ENCODE data around the gene ERBB4.

DNA sequence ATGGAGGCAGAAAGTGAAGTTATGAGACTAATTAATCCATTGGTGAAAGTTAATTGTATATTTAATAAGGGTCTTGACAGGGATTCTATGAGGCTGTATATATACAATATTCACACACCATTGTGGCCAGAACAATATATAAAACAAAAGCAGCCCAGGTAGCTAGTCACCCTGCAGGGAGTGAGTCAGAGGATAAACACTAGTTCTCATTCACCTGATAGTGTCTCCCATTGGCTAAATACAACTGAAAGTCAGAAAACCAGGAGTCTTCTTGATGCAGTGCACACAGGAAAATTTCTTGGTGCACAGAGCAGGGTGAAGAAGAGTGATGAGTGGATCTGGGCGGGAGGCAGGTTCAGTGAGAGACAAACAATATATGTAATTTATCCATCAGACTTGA lies 465.2 kb downstream of the ERBB4 start:
- TF ChIP-seq, protein P1, sequence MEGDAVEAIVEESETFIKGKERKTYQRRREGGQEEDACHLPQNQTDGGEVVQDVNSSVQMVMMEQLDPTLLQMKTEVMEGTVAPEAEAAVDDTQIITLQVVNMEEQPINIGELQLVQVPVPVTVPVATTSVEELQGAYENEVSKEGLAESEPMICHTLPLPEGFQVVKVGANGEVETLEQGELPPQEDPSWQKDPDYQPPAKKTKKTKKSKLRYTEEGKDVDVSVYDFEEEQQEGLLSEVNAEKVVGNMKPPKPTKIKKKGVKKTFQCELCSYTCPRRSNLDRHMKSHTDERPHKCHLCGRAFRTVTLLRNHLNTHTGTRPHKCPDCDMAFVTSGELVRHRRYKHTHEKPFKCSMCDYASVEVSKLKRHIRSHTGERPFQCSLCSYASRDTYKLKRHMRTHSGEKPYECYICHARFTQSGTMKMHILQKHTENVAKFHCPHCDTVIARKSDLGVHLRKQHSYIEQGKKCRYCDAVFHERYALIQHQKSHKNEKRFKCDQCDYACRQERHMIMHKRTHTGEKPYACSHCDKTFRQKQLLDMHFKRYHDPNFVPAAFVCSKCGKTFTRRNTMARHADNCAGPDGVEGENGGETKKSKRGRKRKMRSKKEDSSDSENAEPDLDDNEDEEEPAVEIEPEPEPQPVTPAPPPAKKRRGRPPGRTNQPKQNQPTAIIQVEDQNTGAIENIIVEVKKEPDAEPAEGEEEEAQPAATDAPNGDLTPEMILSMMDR (IDR thresholded peaks at IDR 0.05) = no peak
- TF ChIP-seq POLR2AphosphoS5 (IDR thresholded peaks at IDR 0.05; ENCODE audit: low read depth, low read length) = no peak
- TF ChIP-seq, protein P2, sequence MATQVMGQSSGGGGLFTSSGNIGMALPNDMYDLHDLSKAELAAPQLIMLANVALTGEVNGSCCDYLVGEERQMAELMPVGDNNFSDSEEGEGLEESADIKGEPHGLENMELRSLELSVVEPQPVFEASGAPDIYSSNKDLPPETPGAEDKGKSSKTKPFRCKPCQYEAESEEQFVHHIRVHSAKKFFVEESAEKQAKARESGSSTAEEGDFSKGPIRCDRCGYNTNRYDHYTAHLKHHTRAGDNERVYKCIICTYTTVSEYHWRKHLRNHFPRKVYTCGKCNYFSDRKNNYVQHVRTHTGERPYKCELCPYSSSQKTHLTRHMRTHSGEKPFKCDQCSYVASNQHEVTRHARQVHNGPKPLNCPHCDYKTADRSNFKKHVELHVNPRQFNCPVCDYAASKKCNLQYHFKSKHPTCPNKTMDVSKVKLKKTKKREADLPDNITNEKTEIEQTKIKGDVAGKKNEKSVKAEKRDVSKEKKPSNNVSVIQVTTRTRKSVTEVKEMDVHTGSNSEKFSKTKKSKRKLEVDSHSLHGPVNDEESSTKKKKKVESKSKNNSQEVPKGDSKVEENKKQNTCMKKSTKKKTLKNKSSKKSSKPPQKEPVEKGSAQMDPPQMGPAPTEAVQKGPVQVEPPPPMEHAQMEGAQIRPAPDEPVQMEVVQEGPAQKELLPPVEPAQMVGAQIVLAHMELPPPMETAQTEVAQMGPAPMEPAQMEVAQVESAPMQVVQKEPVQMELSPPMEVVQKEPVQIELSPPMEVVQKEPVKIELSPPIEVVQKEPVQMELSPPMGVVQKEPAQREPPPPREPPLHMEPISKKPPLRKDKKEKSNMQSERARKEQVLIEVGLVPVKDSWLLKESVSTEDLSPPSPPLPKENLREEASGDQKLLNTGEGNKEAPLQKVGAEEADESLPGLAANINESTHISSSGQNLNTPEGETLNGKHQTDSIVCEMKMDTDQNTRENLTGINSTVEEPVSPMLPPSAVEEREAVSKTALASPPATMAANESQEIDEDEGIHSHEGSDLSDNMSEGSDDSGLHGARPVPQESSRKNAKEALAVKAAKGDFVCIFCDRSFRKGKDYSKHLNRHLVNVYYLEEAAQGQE (IDR thresholded peaks at IDR 0.05; ENCODE audit: insufficient read depth in 1 of 2, low read depth in 2 of 2, low read length in 1 of 2) = no peak
- TF ChIP-seq SIN3A (IDR thresholded peaks at IDR 0.05; ENCODE audit: borderline replicate concordance, insufficient read depth, low read depth, low read length) = no peak
- no peak for TF ChIP-seq TCF7L2 (IDR thresholded peaks at IDR 0.05; ENCODE audit: low read depth, low read length)
